Omental fat pad (tissue), 4 donors: ENCODE measurements around the gene BLCAP. TPM values are rescaled to one million over a fixed set of nuclear protein-coding genes. Genes with fewer than 3 reads are reported as not detected.
"Not testable (repeated sequence)": the region's sequence is repeated elsewhere in the genome, so short reads cannot be mapped to it uniquely, and the experiment has no call there.

Experiments
- ATAC-seq: fragments of 150-250 bp; one replicate; pipeline ENCODE4 v1.9.1; 2016; ENCODE audit warnings: mild to moderate bottlenecking, moderate library complexity; ENCODE audit not compliant: low FRiP score
- DNase-seq: peaks from one replicate; pipeline ENCODE4 v3.0.0-alpha.2; 2019; ENCODE audit warnings: low spot score
- total RNA-seq, 4 donors: library from RNA; depleted of rRNA; stranded (reverse); fragments of >200 nt; gene quantifications; one replicate each; pipeline ENCODE4 v1.1.0, GENCODE V29; 2016
- TF ChIP-seq, protein P1 (sequence below), 3 donors: fragments of 450-650 bp; IDR thresholded peaks; one replicate each; pipeline ENCODE4 v1.5.1; 2016 to 2017; ENCODE audit warnings: antibody characterized with exemption in 3 of 3, mild to moderate bottlenecking in 3 of 3, moderate library complexity in 2 of 3

BLCAP gene
- total RNA-seq, 4 donors from 2014 or later, result 58.6 to 197 (median 82.1) TPM

- DNase-seq (no peak), ATAC-seq (no peak)
- TF ChIP-seq, protein P1, sequence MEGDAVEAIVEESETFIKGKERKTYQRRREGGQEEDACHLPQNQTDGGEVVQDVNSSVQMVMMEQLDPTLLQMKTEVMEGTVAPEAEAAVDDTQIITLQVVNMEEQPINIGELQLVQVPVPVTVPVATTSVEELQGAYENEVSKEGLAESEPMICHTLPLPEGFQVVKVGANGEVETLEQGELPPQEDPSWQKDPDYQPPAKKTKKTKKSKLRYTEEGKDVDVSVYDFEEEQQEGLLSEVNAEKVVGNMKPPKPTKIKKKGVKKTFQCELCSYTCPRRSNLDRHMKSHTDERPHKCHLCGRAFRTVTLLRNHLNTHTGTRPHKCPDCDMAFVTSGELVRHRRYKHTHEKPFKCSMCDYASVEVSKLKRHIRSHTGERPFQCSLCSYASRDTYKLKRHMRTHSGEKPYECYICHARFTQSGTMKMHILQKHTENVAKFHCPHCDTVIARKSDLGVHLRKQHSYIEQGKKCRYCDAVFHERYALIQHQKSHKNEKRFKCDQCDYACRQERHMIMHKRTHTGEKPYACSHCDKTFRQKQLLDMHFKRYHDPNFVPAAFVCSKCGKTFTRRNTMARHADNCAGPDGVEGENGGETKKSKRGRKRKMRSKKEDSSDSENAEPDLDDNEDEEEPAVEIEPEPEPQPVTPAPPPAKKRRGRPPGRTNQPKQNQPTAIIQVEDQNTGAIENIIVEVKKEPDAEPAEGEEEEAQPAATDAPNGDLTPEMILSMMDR (IDR thresholded peaks at IDR 0.05), result no peak
Measured at GRCh38 chr20:37541326-37541725, 13.7 kb upstream of the BLCAP start.

DNA sequence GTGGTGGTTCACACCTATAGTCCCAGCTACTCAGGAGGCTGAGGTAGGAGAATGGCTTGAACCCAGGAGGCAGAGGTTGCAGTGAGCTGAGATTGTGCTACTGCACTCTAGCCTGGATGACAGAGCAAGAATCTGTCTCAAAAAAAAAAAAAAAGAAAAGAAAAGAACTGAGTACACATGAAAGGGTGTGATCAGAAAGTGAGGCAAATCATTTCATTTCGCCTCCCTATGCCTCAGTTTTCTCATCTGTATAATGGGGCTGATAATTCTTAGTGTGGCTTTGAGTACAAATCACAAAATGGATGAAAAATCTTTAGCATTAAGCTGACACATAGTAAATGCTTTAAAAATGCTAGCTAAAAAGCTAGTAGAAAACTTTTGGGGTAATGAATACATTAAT lies 13.2 kb upstream of the BLCAP start:
- ATAC-seq, DNase-seq: not testable (repeated sequence)

- no peak for DNase-seq
- no peak for ATAC-seq
- TF ChIP-seq, protein P1 (IDR thresholded peaks at IDR 0.05), result no peak
Measured at GRCh38 chr20:37540001-37540400, 12.3 kb upstream of the BLCAP start.

DNA sequence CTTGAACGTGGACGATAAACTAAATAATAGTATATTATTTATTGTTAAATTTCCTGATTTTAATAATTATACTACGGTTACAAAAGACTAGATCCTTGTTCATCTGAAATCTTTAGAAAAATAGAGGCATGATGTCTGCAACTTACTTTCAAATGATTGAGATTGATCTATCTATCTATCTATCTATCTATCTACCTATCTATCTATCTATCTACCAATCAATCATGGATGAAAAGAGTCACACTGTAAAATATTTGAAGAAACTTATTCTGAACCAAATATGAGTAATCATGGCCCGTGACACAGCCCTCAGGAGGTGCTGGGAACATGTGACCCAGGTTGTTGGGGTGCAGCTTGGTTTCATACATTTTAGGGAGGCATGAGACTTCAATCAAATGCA lies 11.7 kb upstream of the BLCAP start:
- no peak for ATAC-seq
- DNase-seq, result no peak
- TF ChIP-seq, protein P1 (IDR thresholded peaks at IDR 0.05), result no peak

DNA sequence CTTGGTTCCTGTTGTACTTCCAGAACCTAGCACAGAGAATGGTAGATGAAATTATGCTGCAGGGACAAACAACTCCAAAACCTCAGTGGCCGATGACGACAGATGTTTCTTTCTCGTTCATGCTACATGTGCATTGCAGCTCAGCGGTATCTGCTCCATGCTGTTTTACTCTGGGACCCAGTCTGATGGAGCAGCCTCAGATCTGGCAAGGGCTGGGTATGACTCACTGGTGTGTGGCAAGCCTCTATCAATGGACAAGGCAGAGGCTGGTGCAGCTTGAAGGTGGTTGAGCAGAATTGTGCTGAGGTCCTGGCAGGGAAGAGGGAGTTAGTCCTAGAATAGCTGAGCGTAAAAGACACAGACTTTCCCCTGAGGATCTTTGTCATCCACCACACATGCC lies 10.3 kb upstream of the BLCAP start:
- DNase-seq (no peak), ATAC-seq (peak; percentile 58)
- TF ChIP-seq, protein P1 (IDR thresholded peaks at IDR 0.05), result no peak

DNA sequence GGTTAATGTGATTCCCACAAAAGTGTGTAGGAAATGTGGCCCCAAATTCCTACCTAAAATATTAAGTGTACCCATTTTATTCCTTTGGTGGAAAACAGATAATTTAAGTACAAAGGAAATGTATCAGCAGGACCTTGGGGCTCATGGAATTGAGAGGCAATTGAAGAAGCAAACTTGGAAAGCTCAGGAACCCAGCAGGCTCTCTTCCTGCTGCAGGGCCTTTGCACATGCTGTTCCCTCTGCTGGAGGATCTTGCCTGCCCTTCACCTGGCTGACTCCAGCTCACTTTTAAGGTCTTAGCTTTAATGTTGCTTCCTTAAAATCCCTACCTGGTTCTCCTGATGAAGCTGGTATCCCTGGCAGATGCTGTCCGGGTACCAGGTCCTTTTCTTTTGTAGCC lies 9.8 kb upstream of the BLCAP start:
- TF ChIP-seq, protein P1 (IDR thresholded peaks at IDR 0.05), result no peak
- ATAC-seq (no peak), DNase-seq (no peak)

- DNase-seq (no peak), ATAC-seq (no peak)
Measured at GRCh38 chr20:37535443-37536132, 7.9 kb upstream of the BLCAP start.

More at GRCh38 chr20:37535443-37536132, 7.9 kb upstream of the BLCAP start:
- TF ChIP-seq, protein P1 (IDR thresholded peaks at IDR 0.05), result no peak
